Erythroblast (primary cell): ENCODE measurements around the gene TAGAP.

ENCODE experiments used
- GATA1 ChIP-seq: IDR thresholded peaks from 2 replicates; pipeline ENCODE4 v1.6.1; 2011; ENCODE audit warnings: low read depth, mild to moderate bottlenecking, control low read depth, low read length, moderate library complexity
- POLR2A ChIP-seq: IDR thresholded peaks from 2 replicates; pipeline ENCODE4 v1.6.1; 2011; ENCODE audit warnings: mild to moderate bottlenecking, low read length

DNA sequence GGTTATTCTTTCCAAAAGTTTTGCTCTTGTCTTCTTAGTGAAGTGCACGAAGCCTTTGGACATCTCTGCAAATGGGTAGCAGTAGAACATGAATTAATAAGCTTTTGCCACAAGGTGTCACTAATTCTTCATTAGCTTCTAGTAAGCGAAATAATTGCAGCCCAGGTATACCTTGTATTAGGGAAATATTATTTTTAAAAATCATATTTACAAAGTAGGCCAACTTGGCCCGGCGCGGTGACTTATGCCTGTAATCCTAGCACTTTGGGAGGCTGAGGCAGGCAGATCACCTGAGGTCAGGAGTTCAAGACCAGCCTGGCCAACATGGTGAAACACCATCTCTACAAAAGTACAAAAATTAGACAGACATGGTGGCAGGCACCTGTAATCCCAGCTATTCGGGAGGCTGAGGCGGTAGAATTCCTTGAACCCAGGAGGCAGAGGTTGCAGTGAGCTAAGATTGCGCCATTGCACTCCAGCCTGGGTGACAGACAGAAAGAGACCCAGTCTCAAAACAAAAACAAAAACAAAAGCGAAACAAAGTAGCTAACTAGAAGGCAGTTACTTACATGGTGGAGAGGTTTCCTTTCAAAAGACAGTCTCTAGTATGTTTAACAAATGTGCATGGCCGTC is 36.0 kb downstream of the TAGAP start:
- TF ChIP-seq POLR2A (no peak), GATA1 (no peak)
